K562 (cell line): Measurements from ENCODE around the gene JAM2. TPM values are rescaled to one million over a fixed set of nuclear protein-coding genes. Genes with fewer than 3 reads are reported as not detected.

Source experiments
- ARID2 ChIP-seq: fragments of 450-650 bp; IDR thresholded peaks from 2 replicates; pipeline ENCODE4 v1.6.1; 2017; ENCODE audit warnings: antibody characterized with exemption, mild to moderate bottlenecking
- BCOR ChIP-seq: fragments of 450-650 bp; IDR thresholded peaks from 2 replicates; pipeline ENCODE4 v1.6.1; 2016
- CBX1 ChIP-seq: sonication (generic); IDR thresholded peaks from 2 replicates; pipeline ENCODE4 v1.6.1; 2016; ENCODE audit warnings: antibody characterized with exemption, low read depth, mild to moderate bottlenecking
- DMBX1 ChIP-seq: fragments of 250-450 bp; sonication (Bioruptor Pico); IDR thresholded peaks from 2 replicates; pipeline ENCODE4 v1.8.0; 2022; ENCODE audit warnings: inconsistent platforms, mild to moderate bottlenecking, moderate library complexity, borderline replicate concordance
- HMG20B ChIP-seq: fragments of 250-450 bp; sonication (Bioruptor Pico); IDR thresholded peaks from 2 replicates; pipeline ENCODE4 v1.5.0; 2021; ENCODE audit warnings: mild to moderate bottlenecking
- LCOR ChIP-seq: sonication (generic); formaldehyde crosslinking; IDR thresholded peaks from 2 replicates; pipeline ENCODE4 v1.8.0; 2022; ENCODE audit warnings: mild to moderate bottlenecking, missing genetic modification reagents
- NR3C1 ChIP-seq: sonication (generic); formaldehyde crosslinking; IDR thresholded peaks from 2 replicates; pipeline ENCODE4 v1.8.1; 2022; ENCODE audit warnings: missing genetic modification reagents
- POLR3A ChIP-seq: IDR thresholded peaks from 2 replicates; pipeline ENCODE4 v1.6.1; 2011; ENCODE audit warnings: borderline replicate concordance, mild to moderate bottlenecking, moderate library complexity; ENCODE audit not compliant: insufficient read length, insufficient read depth; ENCODE audit errors: extremely low read depth
- SP2 ChIP-seq: IDR thresholded peaks from 2 replicates; pipeline ENCODE4 v1.6.1; 2011; ENCODE audit warnings: mild to moderate bottlenecking, low read depth, low read length, moderate library complexity; ENCODE audit not compliant: poor library complexity, severe bottlenecking; ENCODE audit errors: extremely low read depth
- STAT5B ChIP-seq: fragments of 250-450 bp; sonication (Bioruptor Pico); IDR thresholded peaks from 2 replicates; pipeline ENCODE4 v1.8.0; 2021; ENCODE audit warnings: mild to moderate bottlenecking, inconsistent platforms
- TARDBP ChIP-seq: fragments of 450-650 bp; IDR thresholded peaks from 2 replicates; pipeline ENCODE4 v1.6.1; 2016
- TRIM24 ChIP-seq, 2 experiments: fragments of 450-650 bp; IDR thresholded peaks; 2 replicates each; pipeline ENCODE4 v1.6.1; 2016
- ZNF318 ChIP-seq, 2 experiments: fragments of 450-650 bp; IDR thresholded peaks; 2 replicates each; pipeline ENCODE4 v1.6.1; 2016; ENCODE audit warnings: mild to moderate bottlenecking in 2 of 2, borderline replicate concordance in 1 of 2, low read depth in 1 of 2, moderate library complexity in 1 of 2
- ZNF511 ChIP-seq: sonication (generic); formaldehyde crosslinking; IDR thresholded peaks from 2 replicates; pipeline ENCODE4 v1.8.0; 2022; ENCODE audit warnings: mild to moderate bottlenecking, missing genetic modification reagents
- polyA plus RNA-seq, 8 experiments: library from polyadenylated mRNA; depleted of rRNA in 4 of 8; stranded (reverse) in 5 of 8; unstranded in 3 of 8; fragments of >200 nt; fragmentation: Nextera tagmentation in 2 of 8; fragmentation: Illumina TruSeq in 1 of 8; extraction: Ambion mirVana in 2 of 8; extraction: Trizol in 1 of 8; gene quantifications; 2 replicates each; pipeline versions ENCODE4 v1.2.1 to v1.2.3, GENCODE V29; 2011 to 2014; ENCODE audit warnings: inconsistent platforms in 1 of 8, missing spikeins in 1 of 8
- total RNA-seq, 7 experiments: library from RNA; depleted of rRNA in 6 of 7; stranded (reverse); fragments of >200 nt in 6 of 7; fragmentation: Illumina TruSeq in 2 of 7; extraction: Trizol in 2 of 7; gene quantifications; 2 replicates each; pipeline versions ENCODE4 v1.2.1 to v1.2.3, GENCODE V29; 2011 to 2021; ENCODE audit warnings: low replicate concordance in 1 of 7
- TF ChIP-seq, protein P1 (sequence below), 2 experiments: fragments of 450-650 bp in 1 of 2; sonication (generic) in 1 of 2; formaldehyde crosslinking in 1 of 2; IDR thresholded peaks in 1 of 2; conservative IDR thresholded peaks in 1 of 2; 2 replicates each; pipeline versions ENCODE4 v1.6.1 to v1.8.1; 2016 to 2023; ENCODE audit warnings: mild to moderate bottlenecking in 2 of 2, moderate library complexity in 2 of 2, inconsistent platforms in 1 of 2, missing genetic modification reagents in 1 of 2
- TF ChIP-seq, protein P2 (sequence below): fragments of 450-650 bp; formaldehyde crosslinking; IDR thresholded peaks from 2 replicates; pipeline ENCODE4 v1.4.0; 2020; ENCODE audit warnings: mild to moderate bottlenecking, moderate library complexity

Gene JAM2
- total and polyA plus RNA-seq, 9 of the 15 experiments (the other 6 are each of a cell fraction or from before 2014, with no cell fraction given): 0.03 to 0.08 (median 0.07) TPM; not detected in 6

- no peak for TF ChIP-seq ZNF318 (IDR thresholded peaks at IDR 0.05; ENCODE audit: borderline replicate concordance in 1 of 2, low read depth in 1 of 2)
- TF ChIP-seq, protein P1, sequence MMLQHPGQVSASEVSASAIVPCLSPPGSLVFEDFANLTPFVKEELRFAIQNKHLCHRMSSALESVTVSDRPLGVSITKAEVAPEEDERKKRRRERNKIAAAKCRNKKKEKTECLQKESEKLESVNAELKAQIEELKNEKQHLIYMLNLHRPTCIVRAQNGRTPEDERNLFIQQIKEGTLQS (IDR thresholded peaks at IDR 0.05): no peak
- TF ChIP-seq, protein P1 (CRISPR knock-in tag; conservative IDR thresholded peaks at IDR 0.05): no peak
- no peak for TF ChIP-seq STAT5B (CRISPR knock-in tag)
- TF ChIP-seq TARDBP: 0 out of 2 replicates have a peak, but pooled peaks have one; percentile 34
- peak; percentile 51; the same call in 1 of the 2 replicates for TF ChIP-seq BCOR
- TF ChIP-seq NR3C1 (CRISPR knock-in tag): no peak
- TF ChIP-seq ZNF511 (CRISPR knock-in tag): no peak
- TF ChIP-seq DMBX1: no peak
- no peak for TF ChIP-seq SP2
- no peak for TF ChIP-seq POLR3A
- TF ChIP-seq, protein P2, sequence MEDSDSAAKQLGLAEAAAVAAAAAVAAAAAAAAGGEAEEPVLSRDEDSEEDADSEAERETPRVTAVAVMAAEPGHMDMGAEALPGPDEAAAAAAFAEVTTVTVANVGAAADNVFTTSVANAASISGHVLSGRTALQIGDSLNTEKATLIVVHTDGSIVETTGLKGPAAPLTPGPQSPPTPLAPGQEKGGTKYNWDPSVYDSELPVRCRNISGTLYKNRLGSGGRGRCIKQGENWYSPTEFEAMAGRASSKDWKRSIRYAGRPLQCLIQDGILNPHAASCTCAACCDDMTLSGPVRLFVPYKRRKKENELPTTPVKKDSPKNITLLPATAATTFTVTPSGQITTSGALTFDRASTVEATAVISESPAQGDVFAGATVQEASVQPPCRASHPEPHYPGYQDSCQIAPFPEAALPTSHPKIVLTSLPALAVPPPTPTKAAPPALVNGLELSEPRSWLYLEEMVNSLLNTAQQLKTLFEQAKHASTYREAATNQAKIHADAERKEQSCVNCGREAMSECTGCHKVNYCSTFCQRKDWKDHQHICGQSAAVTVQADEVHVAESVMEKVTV (CRISPR knock-in tag): peak; percentile 81
- 0 out of 2 replicates have a peak, but pooled peaks have one; percentile 36 for TF ChIP-seq LCOR (CRISPR knock-in tag)
- TF ChIP-seq TRIM24 (IDR thresholded peaks at IDR 0.05): no peak
- peak; percentile 90 for TF ChIP-seq ARID2
- TF ChIP-seq HMG20B (CRISPR knock-in tag): no peak
- no peak for TF ChIP-seq CBX1
Observed at GRCh38 chr21:25608044-25608737, 30.9 kb upstream of the JAM2 start (continued).
